Uterus (tissue), 4 donors: Measurements from ENCODE around the gene B3GALT2. TPM values are rescaled to one million over a fixed set of nuclear protein-coding genes. Genes with fewer than 3 reads are reported as not detected.

ENCODE experiments used
- DNase-seq, 2 donors: peaks; one replicate each; pipeline ENCODE4 v3.0.0-alpha.2; 2019 to 2020
- H3K27ac ChIP-seq, 2 donors: fragments of 200-600 bp; sonication (generic); 1 replicate in 1 of 2; 2 replicates in 1 of 2; pipeline ENCODE4 v1.5.1; 2016 to 2018
- H3K27me3 ChIP-seq, 2 donors: fragments of 200-600 bp; sonication (generic); one replicate each; pipeline ENCODE4 v1.5.1; 2018 to 2019; ENCODE audit warnings: control low read depth in 1 of 2
- H3K36me3 ChIP-seq, 2 donors: fragments of 200-600 bp; sonication (generic); one replicate each; pipeline ENCODE4 v1.5.1; 2019; ENCODE audit warnings: control low read depth in 1 of 2
- H3K4me1 ChIP-seq, 2 donors: fragments of 200-600 bp; sonication (generic); one replicate each; pipeline ENCODE4 v1.5.1; 2018 to 2019; ENCODE audit warnings: control low read depth in 1 of 2
- H3K4me3 ChIP-seq, 2 donors: fragments of 200-600 bp; sonication (generic); 1 replicate in 1 of 2; 2 replicates in 1 of 2; pipeline ENCODE4 v1.5.1; 2018 to 2019; ENCODE audit warnings: mild to moderate bottlenecking in 1 of 2
- H3K9me3 ChIP-seq, 2 donors: fragments of 200-600 bp; sonication (generic); one replicate each; pipeline ENCODE4 v1.5.1; 2019; ENCODE audit warnings: control low read depth in 1 of 2
- POLR2A ChIP-seq, 2 donors: fragments of 450-650 bp; IDR thresholded peaks; one replicate each; pipeline ENCODE4 v1.6.1; 2016; ENCODE audit warnings: antibody characterized with exemption in 2 of 2, mild to moderate bottlenecking in 1 of 2, moderate library complexity in 1 of 2
- intact Hi-C: fragments of 100-400 bp; cut with DNase I; formaldehyde crosslinking; loops from one replicate; pipeline ENCODE4 v1.15.1; 2023; ENCODE audit warnings: low total_unique reads
- total RNA-seq, 4 donors: library from RNA; depleted of rRNA in 3 of 4; stranded (reverse); fragments of >200 nt in 3 of 4; gene quantifications; one replicate each; pipeline versions ENCODE4 v1.1.0 to v1.2.4, GENCODE V29; 2014 to 2023
- TF ChIP-seq, protein P1 (sequence below), 4 experiments: fragments of 200-600 bp in 2 of 4; fragments of 450-650 bp in 2 of 4; sonication (generic) in 2 of 4; IDR thresholded peaks; one replicate each; pipeline ENCODE4 v1.5.1; 2016 to 2019; ENCODE audit warnings: antibody characterized with exemption in 4 of 4, mild to moderate bottlenecking in 2 of 4, moderate library complexity in 1 of 4
- donor health status: DM: yes; HTN: yes; CAD: no.

Gene B3GALT2
- total RNA-seq, 4 donors from 2014 or later, result 0.21 to 4.1 TPM; not detected in 2

DNA sequence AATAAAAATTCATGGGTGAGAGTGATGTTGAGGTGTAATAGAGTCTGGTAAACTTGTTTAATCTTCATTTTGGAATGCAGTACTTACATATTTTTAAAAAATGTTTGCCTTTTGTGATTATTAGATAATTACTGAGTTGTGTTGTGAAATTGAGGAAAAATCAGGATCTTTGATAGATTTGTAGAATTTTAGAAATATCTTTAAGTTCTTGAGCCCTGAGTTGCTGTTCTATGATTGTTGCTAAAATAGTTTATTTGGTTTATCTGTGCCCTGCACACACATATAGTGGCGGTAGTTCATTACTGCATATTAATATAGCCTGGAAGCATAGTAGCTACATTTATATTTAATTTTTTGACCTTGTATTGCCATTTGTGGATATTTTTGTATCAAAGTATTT lies 1.6 kb downstream of the B3GALT2 start:
- no peak for DNase-seq
- Histone ChIP-seq H3K9me3 (no peaks in the 10 kb centered on the region), H3K4me3 (no peak overlapping the region), H3K36me3 (no peaks in the 10 kb centered on the region), H3K27ac (no peak overlapping the region), H3K4me1 (peaks cover 0 to 17% of the 10 kb centered on the region in 2 donors), H3K27me3 (no peaks in the 10 kb centered on the region)
- TF ChIP-seq, protein P1, sequence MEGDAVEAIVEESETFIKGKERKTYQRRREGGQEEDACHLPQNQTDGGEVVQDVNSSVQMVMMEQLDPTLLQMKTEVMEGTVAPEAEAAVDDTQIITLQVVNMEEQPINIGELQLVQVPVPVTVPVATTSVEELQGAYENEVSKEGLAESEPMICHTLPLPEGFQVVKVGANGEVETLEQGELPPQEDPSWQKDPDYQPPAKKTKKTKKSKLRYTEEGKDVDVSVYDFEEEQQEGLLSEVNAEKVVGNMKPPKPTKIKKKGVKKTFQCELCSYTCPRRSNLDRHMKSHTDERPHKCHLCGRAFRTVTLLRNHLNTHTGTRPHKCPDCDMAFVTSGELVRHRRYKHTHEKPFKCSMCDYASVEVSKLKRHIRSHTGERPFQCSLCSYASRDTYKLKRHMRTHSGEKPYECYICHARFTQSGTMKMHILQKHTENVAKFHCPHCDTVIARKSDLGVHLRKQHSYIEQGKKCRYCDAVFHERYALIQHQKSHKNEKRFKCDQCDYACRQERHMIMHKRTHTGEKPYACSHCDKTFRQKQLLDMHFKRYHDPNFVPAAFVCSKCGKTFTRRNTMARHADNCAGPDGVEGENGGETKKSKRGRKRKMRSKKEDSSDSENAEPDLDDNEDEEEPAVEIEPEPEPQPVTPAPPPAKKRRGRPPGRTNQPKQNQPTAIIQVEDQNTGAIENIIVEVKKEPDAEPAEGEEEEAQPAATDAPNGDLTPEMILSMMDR (IDR thresholded peaks at IDR 0.05), result no peak
- no peak for TF ChIP-seq POLR2A (IDR thresholded peaks at IDR 0.05)
- intact Hi-C loops, result no loop called here

DNA sequence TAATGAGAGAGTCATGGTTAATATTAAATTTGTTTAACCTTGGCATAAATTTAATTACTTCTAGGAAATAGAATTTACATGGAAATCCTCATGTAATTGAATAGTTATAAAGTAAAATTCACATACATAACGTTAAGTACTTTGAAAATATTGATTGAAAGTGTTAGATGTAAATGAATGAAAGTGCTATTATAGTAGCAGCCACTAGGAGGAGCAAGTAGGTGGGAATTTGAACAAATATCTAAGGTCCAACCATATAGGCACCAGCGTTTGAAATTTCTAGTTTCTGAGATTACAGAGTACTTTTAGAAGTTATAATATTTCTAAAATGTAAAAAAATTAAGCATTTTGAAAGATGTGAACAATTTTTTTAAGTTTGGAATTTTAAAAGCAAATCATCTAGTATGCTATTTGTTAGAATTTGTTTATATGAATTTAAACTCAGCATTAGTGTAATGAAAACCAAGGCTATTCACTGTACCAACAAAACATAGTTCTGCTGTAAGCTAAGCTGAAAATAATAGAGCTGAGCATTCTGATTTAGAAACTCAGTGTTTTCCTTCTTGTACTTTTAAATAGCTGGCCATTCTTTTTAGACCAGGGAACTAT lies 3.3 kb downstream of the B3GALT2 start:
- no peaks in the 10 kb centered on the region for H3K27me3 ChIP-seq
- peak overlapping the region in 1 of 2 donors; percentile 14 for H3K27ac ChIP-seq
- peaks cover 0 to 17% of the 10 kb centered on the region in 2 donors for H3K4me1 ChIP-seq
- intact Hi-C loops, result no loop called here
- H3K4me3 ChIP-seq, result no peak overlapping the region
- DNase-seq, result no peak
- TF ChIP-seq, protein P1 (IDR thresholded peaks at IDR 0.05), result peak; percentile 55 to 72 (median 66)
- no peak for TF ChIP-seq POLR2A (IDR thresholded peaks at IDR 0.05)
- no peaks in the 10 kb centered on the region for H3K36me3 ChIP-seq
- no peaks in the 10 kb centered on the region for H3K9me3 ChIP-seq

DNA sequence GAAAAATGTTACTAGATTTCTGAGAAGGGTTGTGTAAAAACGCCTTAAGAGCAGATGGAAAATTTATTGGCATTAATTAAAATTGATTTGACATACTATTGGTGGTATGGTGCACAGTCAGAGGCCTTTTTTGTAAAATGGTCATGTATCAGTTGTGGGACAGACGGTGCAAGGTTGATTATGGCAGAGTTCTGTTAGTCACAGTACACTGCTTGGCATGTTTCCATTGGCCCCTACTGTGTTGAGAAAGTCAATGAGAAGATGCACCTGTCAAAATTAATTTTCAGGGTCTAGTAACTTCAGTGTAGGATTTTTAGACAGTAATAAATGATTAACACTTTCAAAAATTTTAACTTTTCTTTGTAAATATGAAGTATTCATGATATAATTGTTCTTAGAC lies 4.4 kb downstream of the B3GALT2 start:
- intact Hi-C loops, result no loop called here
- Histone ChIP-seq H3K4me3 (no peak overlapping the region), H3K9me3 (no peaks in the 10 kb centered on the region), H3K4me1 (peaks cover 0 to 17% of the 10 kb centered on the region in 2 donors), H3K27me3 (no peaks in the 10 kb centered on the region), H3K36me3 (no peaks in the 10 kb centered on the region), H3K27ac (no peak overlapping the region)
- DNase-seq, result no peak
- no peak for TF ChIP-seq POLR2A (IDR thresholded peaks at IDR 0.05)
- TF ChIP-seq, protein P1 (IDR thresholded peaks at IDR 0.05), result no peak

GRCh38 chr1:193181536-193181935 lies 4.9 kb downstream of the B3GALT2 start:
- intact Hi-C loops, result no loop called here
- peaks cover 0 to 17% of the 10 kb centered on the region in 2 donors for H3K4me1 ChIP-seq

DNA sequence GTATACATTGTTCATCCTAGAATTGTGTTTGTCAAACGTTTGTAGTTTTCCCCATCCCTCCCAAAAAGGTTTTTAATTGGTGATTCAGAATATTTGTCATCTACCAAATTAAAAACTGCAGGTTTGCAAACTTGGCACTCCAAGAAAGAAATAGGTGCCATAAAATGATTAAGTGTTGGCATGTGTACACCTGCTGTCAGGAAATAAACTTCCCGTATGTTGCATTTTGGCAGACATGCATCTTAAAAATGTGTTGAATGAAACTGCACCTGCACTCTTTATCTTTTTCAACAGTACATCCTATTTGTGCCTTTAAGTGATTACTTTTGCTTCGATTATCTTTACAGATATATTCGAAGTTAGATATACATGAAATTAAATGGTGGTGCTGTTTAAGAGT lies 7.3 kb downstream of the B3GALT2 start:
- DNase-seq, result no peak
- H3K4me3 ChIP-seq, result no peak overlapping the region
- intact Hi-C loops, result no loop called here
- H3K27ac ChIP-seq, result no peak overlapping the region
- no peaks in the 10 kb centered on the region for H3K36me3 ChIP-seq
- no peaks in the 10 kb centered on the region for H3K9me3 ChIP-seq
- peaks cover 0 to 5% of the 10 kb centered on the region in 2 donors for H3K4me1 ChIP-seq
- H3K27me3 ChIP-seq, result no peaks in the 10 kb centered on the region
- TF ChIP-seq POLR2A (IDR thresholded peaks at IDR 0.05), result no peak
- TF ChIP-seq, protein P1 (IDR thresholded peaks at IDR 0.05), result no peak

More at GRCh38 chr1:193181536-193181935, 4.9 kb downstream of the B3GALT2 start:
- Histone ChIP-seq H3K4me3 (no peak overlapping the region), H3K27ac (no peak overlapping the region), H3K27me3 (no peaks in the 10 kb centered on the region), H3K36me3 (no peaks in the 10 kb centered on the region), H3K9me3 (no peaks in the 10 kb centered on the region)
- TF ChIP-seq, protein P1 (IDR thresholded peaks at IDR 0.05), result no peak
- TF ChIP-seq POLR2A (IDR thresholded peaks at IDR 0.05), result no peak
- no peak for DNase-seq
